Ishikawa (cell line): ENCODE data around the gene PNPLA2.

Source experiments
- CEBPB ChIP-seq: IDR thresholded peaks from 2 replicates; pipeline ENCODE4 v1.6.1; 2012
- CREB1 ChIP-seq: IDR thresholded peaks from 2 replicates; pipeline ENCODE4 v1.6.1; 2012; ENCODE audit warnings: low read depth
- EGR1 ChIP-seq: IDR thresholded peaks from 2 replicates; pipeline ENCODE4 v1.6.1; 2012
- EP300 ChIP-seq: IDR thresholded peaks from 2 replicates; pipeline ENCODE4 v1.6.1; 2012; ENCODE audit warnings: borderline replicate concordance
- FOXM1 ChIP-seq: IDR thresholded peaks from 2 replicates; pipeline ENCODE4 v1.6.1; 2012; ENCODE audit warnings: low read depth, borderline replicate concordance
- MAX ChIP-seq: IDR thresholded peaks from 2 replicates; pipeline ENCODE4 v1.6.1; 2012
- RAD21 ChIP-seq: IDR thresholded peaks from 2 replicates; pipeline ENCODE4 v1.6.1; 2012; ENCODE audit warnings: low read depth
- REST ChIP-seq: IDR thresholded peaks from 2 replicates; pipeline ENCODE4 v1.6.1; 2012; ENCODE audit warnings: low read depth, mild to moderate bottlenecking
- TAF1 ChIP-seq: IDR thresholded peaks from 2 replicates; pipeline ENCODE4 v1.6.1; 2012; ENCODE audit warnings: low read depth, mild to moderate bottlenecking
- TEAD4 ChIP-seq: IDR thresholded peaks from 2 replicates; pipeline ENCODE4 v1.6.1; 2012
- USF1 ChIP-seq: IDR thresholded peaks from 2 replicates; pipeline ENCODE4 v1.6.1; 2012
- YY1 ChIP-seq: IDR thresholded peaks from 2 replicates; pipeline ENCODE4 v1.6.1; 2012; ENCODE audit warnings: low read depth

DNA sequence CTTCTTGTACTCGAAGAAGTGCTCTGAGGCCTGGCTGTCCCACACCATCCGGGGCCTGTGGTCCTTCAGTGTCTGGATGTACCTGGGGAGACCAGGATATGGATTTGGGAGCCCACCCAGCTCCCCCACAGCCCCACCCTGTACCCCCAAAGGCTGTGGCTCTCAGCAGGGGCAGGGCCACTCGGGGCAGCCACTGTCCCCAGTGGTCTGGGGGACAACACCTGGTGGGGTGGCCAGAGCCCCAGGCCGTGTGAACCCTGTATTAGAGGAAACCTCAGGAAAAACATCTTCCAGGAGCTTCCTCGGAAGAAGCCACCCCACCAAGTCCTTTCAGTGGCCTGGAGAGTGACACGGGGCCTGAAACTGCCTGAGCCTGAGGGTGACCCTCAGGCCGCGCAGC is 51.7 kb downstream of the PNPLA2 start:
- no peak for TF ChIP-seq YY1
- no peak for TF ChIP-seq MAX
- no peak for TF ChIP-seq EGR1
- TF ChIP-seq RAD21, result no peak
- TF ChIP-seq CEBPB, result no peak
- TF ChIP-seq TAF1, result no peak
- TF ChIP-seq FOXM1, result no peak
- TF ChIP-seq REST, result no peak
- TF ChIP-seq EP300, result no peak
- no peak for TF ChIP-seq TEAD4
- TF ChIP-seq CREB1, result no peak
- TF ChIP-seq USF1, result no peak
